DMS79 (cell line): ENCODE measurements around the gene SHISA4.
"Not testable (repeated sequence)": the region's sequence is repeated elsewhere in the genome, so short reads cannot be mapped to it uniquely, and the experiment has no call there.

Experiments
- DNase-seq: peaks from one replicate; lab custom pipeline; 2025; lab: John Stamatoyannopoulos, UW

SHISA4 gene, protein sequence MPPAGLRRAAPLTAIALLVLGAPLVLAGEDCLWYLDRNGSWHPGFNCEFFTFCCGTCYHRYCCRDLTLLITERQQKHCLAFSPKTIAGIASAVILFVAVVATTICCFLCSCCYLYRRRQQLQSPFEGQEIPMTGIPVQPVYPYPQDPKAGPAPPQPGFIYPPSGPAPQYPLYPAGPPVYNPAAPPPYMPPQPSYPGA

DNA sequence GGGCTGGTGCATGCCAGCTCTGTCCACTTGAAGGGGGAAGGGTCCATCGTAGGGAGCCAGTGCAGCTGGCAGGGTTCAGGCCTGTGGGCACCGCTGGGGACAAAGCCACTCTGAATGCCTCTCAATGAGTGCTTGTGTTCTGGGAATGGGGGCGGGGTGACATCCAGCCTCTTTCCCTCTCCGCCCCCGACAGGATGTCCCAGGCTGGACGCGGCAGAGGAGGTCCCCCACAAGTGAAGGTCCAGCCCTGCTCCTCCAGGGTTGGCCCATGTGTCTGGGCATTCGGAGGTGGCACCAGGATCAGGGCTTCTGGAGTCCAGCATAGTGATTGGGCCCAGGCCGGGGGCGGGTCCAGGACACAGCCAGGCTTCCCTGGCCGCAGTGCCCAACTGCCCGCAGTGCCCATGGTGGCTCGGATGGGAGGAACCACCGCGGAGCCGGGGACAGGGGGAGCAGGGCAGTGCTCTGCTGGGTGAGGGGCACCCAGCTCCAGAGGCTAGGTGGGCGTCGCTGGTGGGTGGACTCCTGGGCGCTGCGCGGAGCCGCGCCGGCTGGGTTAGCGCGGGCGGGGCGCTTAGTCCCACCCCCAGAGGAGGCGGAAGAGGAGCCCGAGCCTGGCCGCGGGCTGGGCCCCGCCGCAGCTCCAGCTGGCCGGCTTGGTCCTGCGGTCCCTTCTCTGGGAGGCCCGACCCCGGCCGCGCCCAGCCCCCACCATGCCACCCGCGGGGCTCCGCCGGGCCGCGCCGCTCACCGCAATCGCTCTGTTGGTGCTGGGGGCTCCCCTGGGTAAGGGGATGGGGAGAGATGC, at the start of gene SHISA4:
Gene SHISA4 (plus strand): TSS at position 617 of the 808 bp plus-strand sequence. CDS start 97 bp downstream, at position 714.
- DNase-seq = peak; percentile 59

DNA sequence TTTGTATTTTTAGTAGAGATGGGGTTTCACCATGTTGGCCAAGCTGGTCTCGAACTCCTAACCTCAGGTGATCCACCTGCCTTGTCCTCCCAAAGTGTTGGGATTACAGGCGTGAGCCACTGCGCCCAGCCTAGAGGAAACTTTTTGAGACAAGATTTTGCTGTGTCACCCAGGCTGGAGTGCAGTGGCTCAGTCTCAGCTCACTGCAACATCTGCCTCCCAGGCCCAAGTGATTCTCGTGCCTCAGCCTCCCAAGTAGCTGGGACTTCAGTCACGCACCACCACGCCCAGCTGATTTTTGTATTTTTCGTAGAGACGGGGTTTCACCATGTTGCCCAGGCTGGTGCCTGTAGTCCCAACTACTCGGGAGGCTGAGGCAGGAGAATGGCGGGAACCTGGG, 49.6 kb upstream of the SHISA4 start:
- not testable (repeated sequence) for DNase-seq

DNA sequence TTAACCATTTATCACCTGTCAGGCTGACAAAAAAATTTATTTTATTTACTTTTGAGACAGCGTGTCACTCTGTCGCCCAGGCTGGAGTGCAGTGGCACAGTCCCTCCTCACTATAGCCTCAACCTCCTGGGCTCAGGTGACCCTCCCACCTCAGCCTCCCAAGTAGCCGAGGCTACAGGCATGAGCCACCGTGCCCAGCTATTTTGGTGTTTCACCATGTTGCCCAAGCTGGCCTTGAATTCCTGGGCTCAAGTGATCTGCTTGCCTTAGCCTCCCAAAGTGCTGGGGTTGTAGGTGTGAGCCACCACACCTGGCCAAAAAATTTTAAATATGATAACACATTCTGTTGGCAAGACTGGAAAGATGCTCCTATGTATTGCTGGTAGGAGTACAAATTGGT, 48.6 kb upstream of the SHISA4 start:
- no peak for DNase-seq

DNA sequence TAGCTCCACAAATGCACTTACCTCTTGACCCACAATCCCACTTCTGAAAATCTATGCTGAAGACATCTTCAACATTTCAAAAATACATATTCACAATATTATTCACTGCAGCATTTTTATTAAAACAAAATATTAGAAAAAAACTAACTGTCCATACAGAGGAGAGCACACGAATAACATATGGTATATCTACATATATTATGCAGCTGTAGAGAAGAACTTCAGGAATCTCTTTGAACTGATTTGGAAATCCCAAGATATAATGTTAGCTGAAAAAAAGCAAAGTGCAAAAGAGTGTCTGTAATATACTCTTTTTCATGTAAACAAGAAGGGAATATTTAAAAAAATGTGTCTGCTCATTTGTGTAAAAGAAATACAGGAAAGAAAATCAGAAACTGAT, 48.2 kb upstream of the SHISA4 start:
- DNase-seq = no peak

DNA sequence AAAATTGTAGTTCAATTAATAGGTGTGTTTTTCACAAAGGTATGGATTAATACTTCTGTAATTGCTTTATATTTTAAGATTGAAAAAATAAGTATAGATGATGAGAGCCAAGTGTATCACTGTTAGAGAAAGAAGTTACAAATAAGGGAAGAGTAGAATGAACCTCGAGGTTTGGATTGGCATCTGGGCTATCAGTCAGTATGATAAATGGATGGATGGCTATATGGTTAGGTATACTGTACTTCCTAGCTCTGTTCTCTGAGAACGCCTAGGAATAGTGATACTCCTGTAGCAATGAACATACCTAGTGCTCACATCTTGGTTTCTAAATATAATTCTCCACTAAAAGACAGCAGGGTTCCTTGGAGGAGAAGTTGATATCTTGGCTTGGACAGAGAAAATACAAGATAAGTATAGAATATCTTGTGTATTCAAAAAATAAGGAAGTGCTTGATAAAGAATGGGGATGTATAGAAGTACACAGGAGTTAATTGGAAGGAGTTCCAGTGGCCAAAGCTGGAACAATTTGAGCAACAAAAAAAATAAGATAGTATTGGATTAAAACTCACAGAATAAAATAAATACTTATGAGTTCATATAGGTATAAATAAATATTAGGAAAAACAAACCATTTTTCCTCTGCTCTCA, 47.3 kb upstream of the SHISA4 start:
- DNase-seq = no peak

DNA sequence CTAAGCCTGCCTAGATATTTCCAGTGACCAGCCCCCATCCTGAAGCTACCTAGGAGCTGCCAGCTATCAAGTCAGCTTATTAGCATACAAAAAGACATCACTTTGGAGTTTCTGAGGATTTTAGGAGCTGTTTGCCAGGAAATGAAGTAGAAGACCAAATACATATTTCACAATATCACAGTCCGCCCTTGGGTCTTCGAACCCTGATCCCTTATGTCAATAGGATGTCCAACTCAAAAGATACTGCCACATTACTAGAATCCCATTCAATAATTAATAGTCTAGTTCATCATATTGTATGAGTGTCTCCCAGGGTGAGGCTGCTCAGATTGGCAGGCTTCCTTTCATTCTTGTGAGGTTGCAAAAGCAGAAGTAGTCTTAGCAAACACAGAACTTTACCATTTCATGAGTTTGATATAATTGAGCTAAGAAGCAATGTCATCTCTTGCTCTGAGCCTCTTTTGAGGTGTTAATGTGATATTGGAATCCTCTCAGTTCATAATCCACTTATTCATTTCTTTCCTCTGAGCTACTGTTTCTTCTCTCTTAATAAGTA, 46.1 kb upstream of the SHISA4 start:
- no peak for DNase-seq

DNA sequence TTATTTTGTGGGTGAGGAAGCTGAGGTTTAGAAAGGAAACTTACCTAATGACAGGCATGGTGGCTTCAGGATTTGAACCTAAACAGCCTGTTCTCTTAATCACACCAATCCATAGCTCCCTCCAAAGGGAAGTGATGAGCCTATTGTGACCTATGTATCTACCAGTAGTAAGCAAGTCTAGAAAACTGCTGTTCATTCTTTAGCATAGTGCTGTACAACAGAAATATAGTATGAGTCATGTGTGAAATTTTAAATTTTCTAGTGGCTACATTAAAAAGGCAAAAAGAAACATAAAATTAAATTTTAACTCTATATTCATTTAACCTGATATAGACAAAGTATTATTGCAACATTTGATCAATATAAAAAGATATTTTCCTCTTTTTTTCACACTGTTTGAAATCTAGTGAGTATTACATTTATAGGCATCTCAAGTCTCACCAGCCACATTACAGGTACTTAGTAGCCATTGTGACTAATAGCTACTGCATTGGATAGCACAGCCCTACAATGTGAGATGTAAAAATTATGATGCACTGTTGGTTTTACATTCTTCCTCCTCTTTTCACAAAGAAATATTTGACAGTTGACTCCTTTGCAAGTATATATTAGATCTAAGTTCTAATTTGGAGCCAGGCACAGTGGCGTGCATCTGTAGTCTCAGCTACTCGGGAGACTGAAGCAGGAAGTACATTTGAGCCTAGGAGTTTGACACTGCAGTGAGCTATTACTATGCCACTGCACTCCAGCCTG, 43.2 kb upstream of the SHISA4 start:
- no peak for DNase-seq

DNA sequence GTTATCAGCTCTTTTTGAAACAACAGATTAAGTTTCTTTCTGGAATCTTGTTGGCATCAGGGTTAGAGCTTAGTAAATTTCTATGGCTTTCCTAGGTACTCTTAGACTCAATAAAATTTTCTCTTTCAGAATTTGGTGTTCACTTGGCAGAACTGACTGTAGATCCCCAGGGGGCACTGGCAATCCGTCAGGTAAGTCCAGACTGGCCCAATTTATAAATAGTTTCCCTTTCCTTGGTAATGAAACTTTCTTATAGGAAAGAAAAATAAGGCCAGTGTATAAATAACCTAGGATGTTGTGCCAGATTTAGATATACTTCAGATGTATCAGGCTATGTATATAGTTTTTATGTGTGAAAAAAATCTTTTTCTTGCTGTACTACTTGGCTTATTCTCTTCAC, 41.5 kb upstream of the SHISA4 start:
- no peak for DNase-seq

DNA sequence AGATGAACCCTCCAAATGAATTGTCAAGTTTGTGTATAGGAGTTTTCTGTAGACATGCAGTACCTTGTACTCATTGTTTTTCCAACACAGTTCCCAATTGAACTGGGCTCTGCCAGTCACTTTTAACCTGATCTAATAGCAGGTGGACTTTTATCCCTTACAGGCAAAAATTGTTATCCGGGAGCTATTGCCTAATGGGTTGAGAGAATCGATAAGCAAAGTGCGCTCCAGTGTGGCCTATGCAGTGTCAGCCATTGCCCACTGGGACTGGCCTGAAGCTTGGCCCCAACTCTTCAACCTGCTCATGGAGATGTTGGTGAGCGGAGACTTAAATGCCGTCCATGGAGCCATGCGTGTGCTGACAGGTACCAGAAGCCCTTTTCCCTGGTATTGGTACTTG, 40.5 kb upstream of the SHISA4 start:
- no peak for DNase-seq

DNA sequence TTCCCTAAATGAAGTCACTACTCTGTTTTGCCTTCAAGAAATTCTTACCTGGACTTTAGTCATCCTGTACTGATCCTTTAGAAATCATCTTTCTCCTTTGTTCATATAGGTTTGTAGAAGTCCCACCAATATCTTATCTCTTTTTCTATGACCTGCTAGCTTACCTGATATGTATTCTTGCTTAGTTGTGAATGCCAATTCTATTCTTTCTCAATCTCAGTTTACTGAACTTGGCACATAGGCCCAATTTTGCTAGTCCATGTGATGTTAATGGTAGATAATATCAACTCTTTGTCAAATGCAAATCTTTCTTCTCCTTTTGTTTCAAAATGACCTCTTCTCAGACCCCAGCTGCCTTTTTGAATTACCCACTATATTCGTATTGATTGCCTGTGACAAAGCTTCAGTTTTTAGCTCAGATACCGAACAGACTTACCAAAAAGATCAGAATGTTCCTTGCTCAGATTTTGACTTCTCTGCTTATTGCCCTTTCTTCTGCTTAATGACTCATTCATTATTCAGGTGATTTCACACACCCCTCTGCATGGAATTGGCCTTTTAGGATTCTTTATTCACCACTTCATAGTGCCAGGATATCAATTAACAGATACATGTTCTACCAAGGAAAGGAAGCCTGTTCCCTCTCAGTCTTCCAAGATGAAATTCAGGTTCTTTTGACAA, 39.2 kb upstream of the SHISA4 start:
- no peak for DNase-seq

DNA sequence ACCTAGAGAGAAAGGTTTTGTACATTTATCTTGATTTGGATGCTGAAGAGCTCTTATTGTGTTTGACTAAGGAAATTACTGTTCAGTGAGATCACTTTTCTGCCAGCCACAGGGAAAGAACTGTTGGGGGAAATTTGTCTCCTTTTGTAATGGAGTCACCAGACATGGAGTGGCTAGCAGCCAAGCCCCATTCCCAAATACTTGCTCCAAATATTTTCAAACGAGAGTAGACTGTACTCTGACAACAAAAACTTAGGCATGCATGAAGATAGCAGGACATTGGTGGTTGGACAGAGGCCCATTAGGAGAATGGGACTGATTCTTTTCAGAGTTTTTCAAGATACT, 38.7 kb upstream of the SHISA4 start:
- DNase-seq = peak; percentile 14

DNA sequence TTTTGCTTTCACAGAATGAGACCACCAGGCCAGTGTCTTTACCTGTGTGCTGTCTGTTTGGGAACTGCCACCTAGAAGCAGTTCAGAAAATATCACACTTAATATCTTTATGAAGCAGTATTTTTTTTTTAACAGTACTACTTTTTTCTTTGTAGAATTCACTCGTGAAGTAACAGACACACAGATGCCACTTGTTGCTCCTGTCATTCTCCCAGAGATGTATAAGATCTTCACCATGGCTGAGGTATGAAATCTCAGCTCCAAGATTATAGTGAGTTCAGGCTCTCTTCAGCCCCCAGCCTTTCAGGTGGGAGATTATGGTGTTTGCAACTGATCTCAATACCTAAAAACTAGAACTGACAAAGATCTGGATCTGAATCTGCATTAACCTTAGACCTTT, 36.7 kb upstream of the SHISA4 start:
- no peak for DNase-seq

DNA sequence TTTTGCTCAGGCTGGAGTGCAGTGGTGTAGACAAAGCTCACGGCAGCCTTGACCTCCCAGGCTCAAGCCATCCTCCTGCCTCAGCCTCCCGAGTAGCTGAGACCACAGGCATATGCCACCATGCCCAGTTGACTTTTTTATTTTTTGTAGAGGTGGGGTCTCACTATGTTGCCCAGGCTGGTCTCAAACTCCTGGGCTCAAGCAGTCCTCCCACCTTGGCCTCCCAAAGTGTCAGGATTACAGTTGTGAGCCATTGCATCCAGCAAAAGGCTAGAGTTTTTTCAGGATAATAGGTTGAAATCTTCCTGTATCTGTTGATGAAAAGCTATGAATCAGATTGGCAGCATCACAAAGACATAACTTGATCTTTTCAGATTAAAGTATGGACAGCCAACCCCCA, 32.0 kb upstream of the SHISA4 start:
- DNase-seq = not testable (repeated sequence)

DNA sequence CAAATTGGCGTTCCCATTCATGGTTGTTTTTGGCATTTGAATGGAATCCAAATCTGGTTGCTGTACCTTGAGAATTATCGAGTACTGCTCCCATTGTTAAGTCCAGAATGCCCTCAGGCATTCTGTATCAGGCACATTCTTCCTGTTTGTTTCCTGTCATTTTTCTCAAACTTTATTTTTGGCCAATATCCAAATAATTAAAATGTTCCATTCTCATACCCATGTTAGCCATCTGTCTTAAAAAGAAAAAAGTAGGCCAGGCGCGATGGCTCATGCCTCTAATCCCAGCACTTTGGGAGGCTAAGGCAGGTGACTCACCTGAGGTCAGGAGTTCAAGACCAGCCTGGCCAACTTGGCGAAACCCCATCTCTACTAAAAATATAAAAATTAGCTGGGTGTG, 29.3 kb upstream of the SHISA4 start:
- DNase-seq = no peak

DNA sequence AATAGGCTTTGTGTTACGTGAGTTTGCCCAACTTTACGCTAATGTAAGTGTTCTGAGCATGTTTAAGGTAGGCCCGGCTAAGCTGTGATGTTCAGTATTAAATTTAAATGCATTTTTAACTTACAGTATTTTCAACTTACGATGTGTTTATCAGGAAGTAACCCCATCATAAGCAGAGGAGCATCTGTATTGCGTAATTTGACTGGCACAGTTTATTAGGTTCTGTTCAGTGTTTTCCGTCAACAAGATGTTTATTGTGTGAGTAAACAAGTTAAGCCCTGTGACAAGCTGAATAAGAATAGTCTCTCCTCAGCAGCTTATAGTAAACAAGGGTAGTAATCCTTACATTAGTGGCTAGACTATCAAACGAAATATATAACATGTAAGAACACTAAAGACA, 27.2 kb upstream of the SHISA4 start:
- no peak for DNase-seq

DNA sequence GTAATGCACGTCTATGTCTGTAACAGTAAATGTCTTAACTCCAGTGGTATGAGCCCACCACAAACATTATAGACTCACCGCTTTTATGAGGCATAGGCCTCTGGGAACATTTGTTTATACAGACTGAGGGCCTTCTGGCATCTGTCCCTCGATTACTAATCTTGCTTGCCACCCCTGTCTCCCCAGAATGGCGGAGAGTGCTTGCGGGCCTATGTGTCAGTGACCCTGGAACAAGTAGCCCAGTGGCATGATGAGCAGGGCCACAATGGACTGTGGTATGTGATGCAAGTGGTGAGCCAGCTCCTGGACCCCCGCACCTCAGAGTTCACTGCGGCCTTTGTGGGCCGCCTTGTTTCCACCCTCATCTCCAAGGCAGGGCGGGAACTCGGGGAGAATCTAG, 18.3 kb upstream of the SHISA4 start:
- no peak for DNase-seq

DNA sequence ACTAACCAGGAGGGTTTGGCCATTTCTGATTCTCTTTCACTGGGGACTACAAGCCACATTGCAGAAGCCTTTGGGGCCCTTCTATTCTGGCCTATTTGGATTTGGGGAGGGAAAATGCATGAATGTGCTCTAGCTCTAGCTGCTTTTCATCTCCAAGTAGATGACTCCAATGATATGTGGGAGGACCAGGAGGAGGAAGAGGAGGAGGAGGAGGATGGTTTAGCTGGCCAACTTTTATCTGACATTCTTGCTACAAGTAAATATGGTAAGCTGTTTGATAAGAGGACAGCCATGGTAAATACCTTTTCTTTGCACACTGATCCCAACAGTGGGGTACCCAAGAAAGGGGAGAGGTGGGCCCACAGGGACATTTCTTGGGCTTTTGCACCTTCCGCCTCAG, 14.0 kb upstream of the SHISA4 start:
- DNase-seq = no peak

DNA sequence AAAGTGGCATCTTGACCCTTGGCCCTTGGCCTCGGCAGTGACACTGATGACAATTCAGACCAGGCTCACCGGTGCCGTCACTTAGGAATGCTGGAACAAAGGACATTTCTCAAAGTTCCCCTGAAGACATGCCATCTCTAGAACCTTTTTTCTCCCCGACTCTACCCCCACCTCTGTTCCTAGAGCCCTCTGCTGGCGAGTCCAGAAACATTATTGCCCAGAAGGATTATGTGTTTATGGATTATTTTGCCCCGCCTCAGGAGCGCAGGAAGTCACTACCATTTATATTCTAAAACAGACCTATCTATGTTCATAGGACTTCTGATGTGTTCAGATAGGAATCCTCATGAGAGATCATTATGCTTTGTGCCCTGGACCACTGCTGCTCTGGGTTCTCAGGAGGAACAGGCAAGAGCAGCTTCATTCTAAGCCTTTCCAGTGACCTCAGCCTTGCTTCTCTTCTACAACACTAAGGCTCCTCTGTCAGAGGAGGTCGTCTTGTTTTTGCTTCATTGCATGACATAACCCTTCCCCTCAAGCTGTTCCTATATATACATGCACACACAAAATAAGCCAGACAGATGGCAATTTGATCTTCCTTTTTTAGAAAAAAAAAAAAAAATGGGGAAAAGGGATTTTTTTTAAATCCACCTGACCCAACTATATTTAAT, 12.4 kb upstream of the SHISA4 start:
- DNase-seq = no peak

DNA sequence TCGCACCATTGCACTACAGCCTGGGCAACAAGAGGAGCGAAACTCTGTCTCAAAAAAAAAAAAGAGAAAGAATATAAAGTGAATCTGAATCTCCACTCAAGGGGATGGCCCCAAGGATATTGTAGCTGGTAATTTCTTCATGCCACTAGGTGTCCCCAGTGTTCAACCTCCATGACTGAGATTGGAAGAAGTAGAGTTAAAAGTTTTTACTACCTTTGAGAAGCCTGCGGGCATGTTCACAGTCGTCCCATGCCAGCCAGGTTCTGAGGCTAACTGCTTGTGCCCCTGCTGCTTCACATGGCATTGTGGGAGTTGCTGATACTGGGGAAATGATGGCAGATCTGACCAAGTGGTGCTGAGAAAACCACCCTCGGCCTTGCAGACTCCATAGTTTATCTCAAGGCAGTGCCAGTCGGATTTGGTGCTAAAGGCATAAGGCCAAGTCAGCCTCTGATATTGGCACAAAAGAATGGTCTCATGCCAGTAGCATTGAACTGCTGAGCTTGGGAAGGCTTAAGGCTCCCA, 10.8 kb upstream of the SHISA4 start:
- DNase-seq = no peak

DNA sequence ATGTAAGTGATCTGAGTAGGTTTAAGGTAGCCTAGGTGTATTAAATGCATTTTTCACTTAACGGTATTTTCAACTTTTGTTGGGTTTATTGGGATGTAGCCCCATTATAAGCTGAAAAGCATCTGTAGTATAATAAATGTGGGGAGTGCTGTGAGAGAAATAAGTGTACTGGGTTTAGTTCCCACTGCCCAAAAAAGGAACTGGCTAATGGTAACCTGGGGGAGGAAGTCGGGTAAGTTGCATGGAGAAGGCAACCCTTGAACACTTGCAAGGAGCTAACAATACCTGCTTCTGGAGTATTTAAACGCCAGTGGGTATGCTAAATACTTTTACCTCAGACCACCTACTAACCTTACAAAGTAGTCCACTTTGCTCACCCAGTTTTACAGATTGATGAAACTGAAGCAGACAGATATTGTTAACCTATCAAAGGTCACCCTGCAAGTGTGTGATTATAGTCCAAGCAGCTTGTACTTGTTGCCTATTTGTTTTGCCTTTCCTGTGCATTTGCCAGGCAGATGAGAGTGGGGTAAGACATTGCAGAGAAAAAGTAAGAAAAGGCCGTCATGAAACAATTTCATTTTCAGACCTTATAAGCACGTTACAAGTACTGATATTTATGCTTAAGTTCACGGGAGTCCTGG, 7.6 kb upstream of the SHISA4 start:
- DNase-seq = no peak
